LoVo (cell line): ENCODE measurements around the gene HGFAC.

Experiments
- DNase-seq: peaks from one replicate; pipeline ENCODE4 v3.0.0-alpha.2; 2016; ENCODE audit warnings: low spot score

Gene HGFAC

GRCh38 chr4:3441501-3442459, at the start of gene HGFAC:
Gene HGFAC, plus strand, starts transcription at chr4:3441968. Its CDS starts 34 bp downstream, at chr4:3442002.
- no peak for DNase-seq

GRCh38 chr4:3392321-3392720, 49.4 kb upstream of the HGFAC start:
- DNase-seq = no peak

GRCh38 chr4:3393171-3393570, 48.6 kb upstream of the HGFAC start:
- DNase-seq = no peak

GRCh38 chr4:3396600-3396999, 45.2 kb upstream of the HGFAC start:
- DNase-seq = no peak

- DNase-seq = no peak
Measured at GRCh38 chr4:3397128-3397527, 44.6 kb upstream of the HGFAC start.

GRCh38 chr4:3399277-3400194, 42.2 kb upstream of the HGFAC start:
- no peak for DNase-seq

GRCh38 chr4:3401436-3402171, 40.2 kb upstream of the HGFAC start:
- DNase-seq = no peak

GRCh38 chr4:3402491-3403347, 39.0 kb upstream of the HGFAC start:
- no peak for DNase-seq

GRCh38 chr4:3403348-3403906, 38.3 kb upstream of the HGFAC start:
- DNase-seq = no peak

- DNase-seq = no peak
Measured at GRCh38 chr4:3404546-3404945, 37.2 kb upstream of the HGFAC start.

- DNase-seq = no peak
Measured at GRCh38 chr4:3405176-3405575, 36.6 kb upstream of the HGFAC start.

- DNase-seq = no peak
Measured at GRCh38 chr4:3406021-3406420, 35.7 kb upstream of the HGFAC start.

GRCh38 chr4:3406431-3406830, 35.3 kb upstream of the HGFAC start:
- DNase-seq = no peak

- no peak for DNase-seq
Measured at GRCh38 chr4:3407171-3407771, 34.5 kb upstream of the HGFAC start.

GRCh38 chr4:3407930-3408792, 33.6 kb upstream of the HGFAC start:
- no peak for DNase-seq

GRCh38 chr4:3408793-3409330, 32.9 kb upstream of the HGFAC start:
- no peak for DNase-seq

- DNase-seq = no peak
Measured at GRCh38 chr4:3409571-3410091, 32.1 kb upstream of the HGFAC start.

GRCh38 chr4:3410401-3411135, 31.2 kb upstream of the HGFAC start:
- no peak for DNase-seq
